ENCODE measurements around the gene RPS27.

RPS27 gene

DNA sequence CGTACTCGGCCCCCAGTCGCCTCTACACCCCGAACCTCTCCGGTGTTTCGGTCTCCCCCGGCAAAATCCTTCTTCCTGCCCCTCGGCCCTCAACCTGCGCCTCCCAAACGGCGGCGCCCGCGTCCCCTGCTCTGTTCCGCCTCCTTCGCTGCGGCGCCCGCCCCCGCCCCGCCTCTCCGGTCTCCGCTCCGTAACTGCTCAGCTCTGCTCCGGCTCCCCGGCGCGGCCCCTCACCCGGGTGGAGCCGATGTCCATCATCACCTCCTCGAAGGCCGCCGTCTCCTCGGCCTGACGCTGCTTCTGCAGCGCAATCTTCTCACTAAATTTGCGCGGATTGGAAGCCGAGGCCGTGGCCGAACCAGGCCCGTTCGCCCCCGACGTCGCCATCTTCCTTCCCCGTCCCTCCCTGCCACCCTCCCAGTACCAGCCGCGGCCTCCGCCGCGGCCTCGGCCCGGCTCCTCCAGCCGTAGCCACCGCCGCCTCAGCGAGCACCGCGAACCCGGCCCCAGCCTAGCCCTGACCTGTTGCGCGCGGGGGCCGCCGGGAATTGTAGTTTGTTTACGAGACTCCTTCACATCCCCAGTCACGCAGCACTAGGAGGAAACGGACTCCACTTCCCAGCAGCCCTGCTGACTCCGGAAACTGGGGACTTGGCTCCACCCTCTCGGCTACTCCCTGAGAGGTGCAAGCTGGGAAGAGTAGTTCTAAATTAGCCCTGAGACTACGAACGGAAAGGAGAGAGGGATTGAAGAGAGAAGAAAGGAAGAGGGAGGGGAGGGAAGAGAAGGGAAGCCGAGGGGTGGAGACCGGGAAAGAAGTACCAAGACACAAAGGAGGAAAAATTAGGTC lies 32.2 kb upstream of the RPS27 start, which contains the start of gene CRTC2:
Gene CRTC2, minus strand, starts transcription at position 502 of the 850 bp plus-strand sequence. Its CDS starts 115 bp downstream, at position 387.
- intact Hi-C loops (cut with DNase I), result loop anchor here (10.0 kb wide), 1 partner anchor 164 kb away; no protein-coding TSS in a partner anchor
- DNase-seq, result peak; percentile 98 to 100 (median 99)

DNA sequence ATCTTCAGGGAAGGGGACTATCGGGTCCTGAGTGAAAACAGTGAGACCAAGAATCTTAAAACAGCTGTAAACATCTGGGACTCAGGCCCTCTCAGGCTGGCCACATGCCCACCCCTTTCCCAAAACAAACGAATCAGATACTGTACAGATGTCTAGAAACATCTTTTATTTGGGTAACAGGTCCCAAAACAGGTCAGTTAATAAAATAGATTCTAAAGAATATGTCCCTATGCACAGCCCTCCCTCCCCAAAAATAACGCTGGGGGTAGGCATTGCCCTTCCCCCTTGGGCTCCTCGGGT lies 31.7 kb upstream of the RPS27 start:
- DNase-seq, result peak in 1 of 42 donors; percentile 46
- intact Hi-C loops (cut with DNase I), result loop anchor here (10.0 kb wide), 1 partner anchor 164 kb away; no protein-coding TSS in a partner anchor

DNA sequence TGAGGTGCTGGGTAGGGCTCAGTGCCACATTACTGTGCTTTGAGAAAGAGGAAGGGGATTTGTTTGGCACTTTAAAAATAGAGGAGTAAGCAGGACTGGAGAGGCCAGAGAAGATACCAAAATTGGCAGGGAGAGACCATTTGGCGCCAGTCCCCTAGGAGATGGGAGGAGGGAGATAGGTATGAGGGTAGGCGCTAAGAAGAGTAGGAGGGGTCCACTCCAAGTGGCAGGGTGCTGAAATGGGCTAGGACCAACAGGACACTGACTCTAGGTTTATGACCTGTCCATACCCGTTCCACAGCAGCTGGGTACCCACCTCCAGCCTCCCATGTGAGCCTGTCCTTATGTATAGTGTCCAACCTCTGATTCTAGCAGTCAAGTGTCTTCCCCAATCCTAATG lies 31.1 kb upstream of the RPS27 start:
- intact Hi-C loops (cut with DNase I), result loop anchor here (10.0 kb wide), 1 partner anchor 165 kb away; no protein-coding TSS in a partner anchor
- DNase-seq, result no peak

DNA sequence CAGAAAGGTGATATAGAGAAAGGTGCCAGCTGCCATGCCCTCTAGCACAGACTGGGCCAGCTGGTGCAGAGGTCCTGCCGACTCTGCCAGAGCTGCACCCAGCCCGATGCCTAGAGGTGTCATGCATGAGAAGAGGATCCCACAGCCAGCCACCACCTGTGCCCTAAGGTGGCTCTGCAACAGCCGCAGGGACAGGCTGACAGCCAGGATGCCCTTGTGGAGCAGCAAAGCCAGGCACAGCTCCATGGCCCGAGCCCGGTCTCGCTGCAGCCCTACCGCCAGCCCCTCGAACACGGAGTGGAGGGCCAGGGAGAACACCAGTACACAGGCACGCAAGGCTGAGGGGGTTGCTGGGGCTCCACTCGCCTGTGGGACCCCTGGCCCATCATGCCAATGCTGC lies 30.4 kb upstream of the RPS27 start:
- intact Hi-C loops (cut with DNase I), result no loop called here

DNA sequence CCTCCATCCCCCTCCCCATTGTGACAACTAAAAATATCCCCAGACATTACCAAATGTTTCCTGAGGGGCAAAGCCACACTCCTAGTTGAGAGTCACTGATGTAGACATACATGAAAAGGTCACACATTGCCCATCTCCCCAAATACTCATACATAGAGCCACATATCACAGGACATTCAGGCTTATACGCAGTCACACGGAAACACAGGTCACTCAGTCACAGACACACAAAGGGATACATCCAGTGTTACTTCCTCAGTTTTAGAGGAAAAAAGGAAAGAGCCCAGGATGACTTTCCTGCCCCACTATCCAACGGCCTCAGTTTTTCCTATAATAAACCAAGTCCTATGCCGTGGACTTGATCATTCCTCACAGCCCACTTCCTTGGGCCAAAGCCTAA lies 29.1 kb upstream of the RPS27 start:
- DNase-seq, result no peak
- intact Hi-C loops (cut with DNase I), result no loop called here

More for the DNA sequence above, 30.4 kb upstream of the RPS27 start:
- no peak for DNase-seq

DNA sequence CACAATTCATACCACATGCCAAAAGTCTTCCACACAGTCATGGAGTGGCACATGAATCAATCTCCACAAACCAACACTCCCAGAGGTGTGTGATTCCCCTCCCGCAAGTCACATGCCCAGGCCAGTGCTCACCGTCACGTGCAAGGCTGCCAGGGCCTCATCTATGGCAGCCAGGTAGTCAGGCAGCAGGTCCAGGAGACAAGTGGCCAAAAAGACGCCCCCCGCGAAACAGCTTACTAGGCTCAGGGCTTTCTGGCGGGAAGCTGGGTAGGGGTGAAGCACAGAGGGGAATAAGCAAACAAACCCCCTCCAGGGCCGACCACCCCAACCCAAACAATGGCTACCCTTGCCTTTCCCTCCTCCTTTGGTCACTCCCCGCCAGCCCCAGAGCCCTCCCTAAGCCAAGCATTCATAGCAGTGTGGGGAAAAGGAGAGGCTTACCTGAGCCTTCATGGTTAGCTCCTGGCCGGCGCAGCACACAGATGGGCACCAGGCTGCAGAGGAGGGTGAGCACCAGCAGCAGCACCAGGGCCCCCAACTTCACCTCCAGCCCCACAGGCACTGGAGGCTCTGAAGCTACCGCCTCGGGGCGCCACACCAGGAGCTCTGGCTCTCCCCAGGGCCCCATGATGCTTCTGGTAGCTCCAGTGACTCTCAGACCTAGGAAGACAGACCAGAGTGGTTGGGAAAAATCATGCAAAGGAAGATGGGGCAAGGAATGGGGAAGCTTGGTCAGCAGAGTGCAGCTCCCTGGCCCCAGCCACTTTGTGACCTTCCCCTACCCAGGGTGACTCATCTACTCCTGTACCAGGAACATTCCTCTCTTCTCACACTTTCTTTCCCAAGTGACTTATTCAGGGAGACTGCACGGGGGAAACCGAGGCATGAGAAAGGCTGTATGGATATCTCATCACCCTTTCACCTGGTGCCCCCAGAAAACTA lies 28.2 kb upstream of the RPS27 start:
- intact Hi-C loops (cut with DNase I), result no loop called here
- DNase-seq, result peak in 4 of 42 donors; percentile 26 to 59 (median 32)

DNA sequence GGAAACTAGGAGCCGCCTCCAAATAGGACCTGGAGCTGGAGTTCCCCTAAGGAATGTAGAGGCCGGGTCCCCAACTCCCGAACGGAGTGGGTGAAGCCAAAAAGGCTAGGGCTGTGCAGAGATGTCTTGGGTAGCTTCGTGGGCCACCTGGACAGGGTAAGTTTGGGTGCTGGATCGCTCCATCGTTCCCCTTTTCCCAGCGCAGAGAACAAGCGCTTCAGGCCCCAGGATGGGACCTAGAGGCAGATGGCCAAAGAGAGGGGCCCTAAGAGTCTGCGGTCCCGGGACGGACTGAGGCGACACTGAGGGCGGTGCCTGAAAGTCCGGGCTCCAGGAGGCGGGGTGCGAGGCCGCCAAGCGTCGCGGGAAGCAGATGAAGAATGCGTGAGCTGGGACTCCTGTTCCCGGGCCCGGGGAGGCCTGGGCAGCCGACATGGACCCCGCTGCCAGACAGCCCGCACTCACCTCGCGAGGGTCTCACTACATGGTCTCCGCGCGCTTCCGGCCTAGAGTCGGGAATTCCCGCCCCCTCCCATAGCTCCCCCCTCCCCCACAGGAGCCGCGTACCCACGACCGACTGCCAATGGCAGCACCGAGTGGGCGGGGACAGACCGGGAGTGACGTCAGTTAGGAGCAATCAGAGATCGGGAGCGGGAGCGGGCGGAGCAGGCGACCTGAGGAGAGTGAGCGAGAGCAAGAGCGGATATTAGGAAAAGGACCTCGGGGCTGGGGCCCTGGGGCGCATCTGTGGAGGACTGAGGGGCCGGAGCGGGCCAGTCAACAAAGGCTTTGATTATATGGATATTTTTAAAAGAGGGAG lies 27.3 kb upstream of the RPS27 start, which contains the start of gene SLC39A1:
Gene SLC39A1, minus strand, starts transcription at position 508 of the 820 bp plus-strand sequence. CDS start 822 bp downstream, outside the sequence.
- peak; percentile 96 to 100 (median 99) for DNase-seq
- intact Hi-C loops (cut with DNase I), result no loop called here

DNA sequence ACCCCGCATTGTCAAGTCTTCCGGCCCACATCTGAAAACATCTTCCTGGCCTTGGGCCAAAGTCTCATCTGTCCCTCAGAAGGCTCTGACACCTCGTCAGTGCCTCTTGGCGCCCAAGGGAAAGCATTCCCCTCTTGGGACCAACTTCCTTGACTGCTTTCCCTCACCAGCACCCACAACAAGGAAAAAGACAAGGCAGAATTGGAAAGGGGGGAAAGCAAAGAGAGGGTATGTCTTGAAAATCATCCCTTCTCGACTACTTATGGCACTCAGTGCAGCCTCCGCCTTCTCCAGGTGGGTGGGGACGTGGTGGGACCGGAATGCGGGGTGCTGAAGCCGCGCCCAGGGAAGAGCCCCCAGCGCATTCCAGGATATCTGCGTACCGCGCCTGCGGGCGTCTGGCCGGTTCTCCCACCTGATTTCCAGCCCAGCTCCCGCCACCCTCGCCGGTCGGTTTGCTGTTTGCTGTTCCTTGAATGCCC lies 26.7 kb upstream of the RPS27 start:
- intact Hi-C loops (cut with DNase I), result no loop called here
- DNase-seq, result peak in 10 of 42 donors; percentile 13 to 55 (median 32)

DNA sequence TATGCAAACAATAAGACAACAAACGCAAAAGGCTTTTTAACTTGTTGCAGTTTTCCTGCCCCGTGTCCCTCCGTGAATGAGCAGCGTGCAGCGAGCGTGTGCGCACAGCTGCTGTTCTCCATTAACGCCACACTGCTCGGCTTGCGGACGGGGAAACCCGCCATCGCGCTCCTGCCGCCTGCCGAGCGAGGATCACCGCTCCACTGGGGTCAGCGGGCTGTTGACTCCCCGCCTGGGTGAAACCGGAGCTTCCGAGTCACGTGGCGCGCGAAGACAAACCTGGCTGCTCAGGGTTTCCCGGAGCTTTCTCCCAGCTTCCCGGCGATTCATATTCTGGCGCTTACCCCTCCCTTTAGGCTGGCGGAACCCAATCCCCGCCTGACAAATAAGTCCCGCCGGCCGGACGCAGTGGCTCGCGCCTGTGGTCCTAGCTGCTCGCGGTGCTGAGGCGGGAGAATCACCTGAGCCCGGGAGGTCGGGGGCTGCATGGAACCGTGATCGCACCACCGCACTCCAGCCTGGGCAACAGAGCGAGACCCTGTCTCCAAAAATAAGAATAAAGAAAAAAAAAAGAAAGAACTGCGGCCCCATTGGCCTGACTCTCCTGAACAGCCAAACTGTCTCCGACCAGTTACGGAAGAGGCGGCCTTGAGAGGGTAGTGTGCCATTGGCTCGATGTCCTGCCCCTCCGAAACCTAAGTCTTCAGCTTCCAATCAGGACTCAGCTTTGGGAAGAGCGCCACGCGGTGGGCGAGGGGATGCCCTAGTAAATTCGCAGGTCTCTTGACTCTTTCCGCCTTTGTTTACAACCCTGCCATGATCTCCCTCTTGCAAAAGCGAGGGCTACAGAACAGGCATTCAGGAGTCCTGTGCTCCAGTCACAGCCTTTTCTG lies 23.2 kb upstream of the RPS27 start, which contains the start of gene CREB3L4:
Gene CREB3L4, plus strand, starts transcription at position 796 of the 893 bp plus-strand sequence. CDS start 624 bp downstream, outside the sequence.
- DNase-seq, result peak; percentile 84 to 97 (median 93)
- intact Hi-C loops (cut with DNase I), result no loop called here

DNA sequence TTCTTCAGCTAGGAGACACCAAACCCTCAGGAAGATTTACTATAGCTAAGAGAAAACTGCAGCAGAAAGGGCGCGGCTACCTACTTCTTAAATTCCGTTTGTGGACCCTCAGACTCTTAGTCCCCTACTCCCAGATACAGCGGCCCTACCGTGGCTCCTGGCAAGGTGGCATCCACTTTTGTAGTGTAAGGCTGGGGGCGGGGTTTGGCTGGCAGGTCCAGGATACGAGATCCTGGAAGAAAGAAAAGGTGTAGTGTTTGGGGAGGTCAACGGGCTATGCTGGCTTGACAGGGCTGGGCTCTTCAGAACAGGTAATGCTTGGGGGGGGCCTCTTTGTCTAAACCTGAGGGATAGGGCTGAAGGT lies 22.6 kb upstream of the RPS27 start:
- peak in 3 of 42 donors; percentile 20 to 39 (median 27) for DNase-seq
- intact Hi-C loops (cut with DNase I), result no loop called here

DNA sequence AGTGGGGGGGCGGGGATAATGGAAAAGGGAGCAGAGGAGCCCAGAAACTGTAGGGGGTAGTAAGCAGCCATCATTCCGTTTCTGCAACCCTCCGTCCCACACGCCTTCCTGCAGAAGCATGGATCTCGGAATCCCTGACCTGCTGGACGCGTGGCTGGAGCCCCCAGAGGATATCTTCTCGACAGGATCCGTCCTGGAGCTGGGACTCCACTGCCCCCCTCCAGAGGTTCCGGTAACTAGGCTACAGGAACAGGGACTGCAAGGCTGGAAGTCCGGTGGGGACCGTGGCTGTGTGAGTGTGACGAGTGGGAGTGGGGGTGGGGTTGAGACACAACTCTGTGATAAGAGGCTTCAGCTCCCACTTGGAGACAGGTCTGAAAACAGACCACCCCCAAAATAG lies 22.2 kb upstream of the RPS27 start:
- intact Hi-C loops (cut with DNase I), result no loop called here
- DNase-seq, result no peak

DNA sequence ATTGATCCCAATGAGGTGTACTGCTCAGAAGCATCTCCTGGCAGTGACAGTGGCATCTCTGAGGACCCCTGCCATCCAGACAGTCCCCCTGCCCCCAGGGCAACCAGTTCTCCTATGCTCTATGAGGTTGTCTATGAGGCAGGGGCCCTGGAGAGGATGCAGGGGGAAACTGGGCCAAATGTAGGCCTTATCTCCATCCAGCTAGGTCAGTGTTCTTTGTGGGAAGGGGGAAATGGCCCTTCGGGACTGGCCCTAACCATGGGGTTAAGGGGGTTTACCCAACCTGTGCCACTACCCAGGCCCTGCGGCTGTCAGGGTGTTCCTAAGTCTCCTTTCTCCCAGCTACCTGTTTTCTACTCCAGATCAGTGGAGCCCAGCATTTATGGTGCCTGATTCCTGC lies 21.6 kb upstream of the RPS27 start:
- DNase-seq, result no peak
- intact Hi-C loops (cut with DNase I), result no loop called here

DNA sequence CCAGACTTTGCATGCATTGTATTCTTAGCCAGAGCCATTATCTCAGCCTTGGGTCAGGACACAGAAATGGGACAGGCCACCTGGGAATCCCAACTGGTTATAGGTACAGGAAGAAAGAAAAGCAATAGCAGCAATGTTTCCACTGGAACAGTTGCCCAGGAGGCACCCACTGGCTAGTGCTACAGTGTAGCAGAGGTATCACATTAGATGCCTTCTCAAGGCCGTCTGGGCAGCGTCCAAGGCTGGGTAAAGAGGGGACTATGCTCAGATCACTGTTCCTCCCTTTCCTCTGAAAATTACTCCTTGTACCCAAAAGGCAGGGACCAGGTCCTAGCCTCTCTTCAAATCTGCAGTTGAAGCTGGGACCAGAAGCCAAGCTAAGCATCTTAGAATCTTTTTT lies 20.2 kb upstream of the RPS27 start:
- DNase-seq, result no peak

DNA sequence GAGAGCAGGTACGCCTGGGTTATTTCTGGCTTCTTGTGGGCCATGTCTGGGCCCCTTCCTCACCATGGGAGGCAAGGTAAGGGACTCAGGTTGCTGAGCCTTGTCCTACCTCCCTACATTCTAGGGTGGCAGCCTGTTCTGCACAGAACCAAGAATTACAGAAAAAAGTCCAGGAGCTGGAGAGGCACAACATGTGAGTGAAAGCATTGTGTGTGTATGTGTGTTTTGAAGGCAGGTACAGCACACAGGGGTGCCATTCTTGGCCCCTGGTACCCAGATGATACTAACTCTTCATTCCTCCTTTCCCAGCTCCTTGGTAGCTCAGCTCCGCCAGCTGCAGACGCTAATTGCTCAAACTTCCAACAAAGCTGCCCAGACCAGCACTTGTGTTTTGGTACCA lies 17.5 kb upstream of the RPS27 start:
- intact Hi-C loops (cut with DNase I), result no loop called here
- DNase-seq, result no peak

More for the DNA sequence above, 20.2 kb upstream of the RPS27 start:
- intact Hi-C loops (cut with DNase I), result no loop called here

DNA sequence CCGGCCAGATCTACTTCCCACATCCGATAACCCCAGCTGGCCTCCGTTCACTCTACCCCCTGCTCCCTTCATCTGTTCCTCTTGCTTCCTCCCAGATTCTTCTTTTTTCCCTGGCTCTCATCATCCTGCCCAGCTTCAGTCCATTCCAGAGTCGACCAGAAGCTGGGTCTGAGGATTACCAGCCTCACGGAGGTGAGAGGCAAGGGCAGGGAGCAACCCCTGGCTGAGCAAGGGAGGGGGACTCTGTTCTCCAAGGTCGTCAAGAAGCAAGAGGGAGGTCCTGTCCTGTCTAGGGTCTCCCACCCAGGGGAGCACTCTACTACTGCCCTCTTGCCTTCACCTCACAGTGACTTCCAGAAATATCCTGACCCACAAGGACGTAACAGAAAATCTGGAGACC lies 17.0 kb upstream of the RPS27 start:
- no peak for DNase-seq

DNA sequence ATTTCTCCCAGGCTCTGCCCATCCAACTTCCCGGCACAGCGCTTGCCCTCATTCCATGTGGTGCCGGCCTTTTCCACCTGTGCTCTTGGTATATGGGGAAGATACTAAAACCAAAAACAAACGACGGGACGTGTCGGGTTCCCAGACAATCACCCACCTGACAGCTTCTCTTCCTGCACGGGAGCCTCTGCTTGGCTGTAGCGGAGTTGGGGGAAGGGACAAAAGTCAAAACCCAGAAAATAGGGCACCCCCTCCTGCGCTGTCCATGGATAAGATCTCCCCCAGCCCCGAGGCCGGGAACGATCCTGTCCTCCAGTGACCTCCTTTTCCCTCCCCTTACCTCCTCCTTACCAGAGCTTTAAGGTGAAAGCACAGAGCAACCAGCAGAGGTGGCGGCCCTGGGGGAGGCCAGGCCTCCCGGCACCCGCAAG lies 13.7 kb upstream of the RPS27 start:
- DNase-seq, result peak in 2 of 42 donors; percentile 24 to 46
- intact Hi-C loops (cut with DNase I), result no loop called here

More for the DNA sequence above, 17.0 kb upstream of the RPS27 start:
- intact Hi-C loops (cut with DNase I), result no loop called here

All from head of caudate nucleus (tissue), 42 donors.